K562 (cell line): Measurements from ENCODE around the gene CCDC141. TPM values are rescaled to one million over a fixed set of nuclear protein-coding genes. Genes with fewer than 3 reads are reported as not detected.

Experiments
- ATAC-seq: fragments of 200-7000 bp; cut with Tn5 transposase; 3 replicates; pipeline ENCODE4 v1.9.1; 2020; ENCODE audit warnings: moderate library complexity
- BruUV-seq: library from RNA; stranded (reverse); fragments of 400-500 nt; replicated peaks from 2 replicates; lab custom pipeline; 2021; lab: Mats Ljungman, UMichigan
- CTCF ChIA-PET: fragments of 300-600 bp; formaldehyde crosslinking; extraction: SDS; loops from one replicate; lab custom pipeline; 2021; ENCODE audit warnings: low intra/inter-chr PET ratio; lab: Yijun Ruan, JAX
- POLR2A ChIA-PET: fragments of 300-600, 350-650 bp; sonication (Branson Sonifier 250); formaldehyde crosslinking; extraction: SDS; loops from one replicate; lab custom pipeline; 2021; ENCODE audit warnings: antibody characterized with exemption, inconsistent platforms; lab: Yijun Ruan, JAX
- DNase-seq, 4 experiments: peaks; one replicate each; pipeline versions ENCODE4 v3.0.0 to v3.0.0-alpha.2; 2011 to 2018; ENCODE audit warnings: low spot score in 3 of 4, mixed read lengths in 3 of 4; ENCODE audit errors: extremely low read depth in 1 of 4
- FAIRE-seq: peaks from 2 replicates; lab custom pipeline; 2011; peaks lifted over from hg19 to GRCh38; lab: Jason Lieb, UNC
- H2AFZ ChIP-seq: 2 replicates; pipeline ENCODE4 v1.6.0; 2011; ENCODE audit warnings: low read depth, low read length, control low read depth, inconsistent platforms
- H3K27ac ChIP-seq: fragments of 200-600 bp; 3 replicates; pipeline ENCODE4 v1.8.0; 2011; ENCODE audit warnings: low read depth, mild to moderate bottlenecking, control low read depth, inconsistent platforms, low read length, moderate library complexity, mixed read lengths; ENCODE audit errors: extremely low read depth
- H3K27me3 ChIP-seq, 2 experiments: fragments of 300-600 bp in 1 of 2; 2 replicates in 1 of 2; 3 replicates in 1 of 2; pipeline versions ENCODE4 v1.6.0 to v1.8.0; 2011; ENCODE audit warnings: inconsistent platforms in 2 of 2, low read length in 2 of 2, mild to moderate bottlenecking in 1 of 2, mixed read lengths in 1 of 2, moderate library complexity in 1 of 2; ENCODE audit not compliant: control insufficient read depth in 2 of 2, insufficient read depth in 2 of 2
- H3K36me3 ChIP-seq: fragments of 300-600 bp; 3 replicates; pipeline ENCODE4 v1.8.0; 2011; ENCODE audit warnings: mild to moderate bottlenecking, low read length, inconsistent platforms; ENCODE audit not compliant: control insufficient read depth, insufficient read depth
- H3K4me1 ChIP-seq, 2 experiments: fragments of 200-600 bp in 1 of 2; replicated peaks in 1 of 2; 2 replicates in 1 of 2; 3 replicates in 1 of 2; pipeline versions ENCODE4 v1.5.1 to v1.8.0; 2011; ENCODE audit warnings: inconsistent platforms in 2 of 2, low read length in 2 of 2, mild to moderate bottlenecking in 1 of 2, mixed read lengths in 1 of 2, moderate library complexity in 1 of 2; ENCODE audit not compliant: control insufficient read depth in 2 of 2, insufficient read depth in 2 of 2
- H3K4me2 ChIP-seq: 2 replicates; pipeline ENCODE4 v1.6.1; 2011; ENCODE audit warnings: low read length, control low read depth, inconsistent platforms, mixed read lengths; ENCODE audit not compliant: insufficient read depth
- H3K4me3 ChIP-seq: fragments of 200-600 bp; sonication (generic), shearing (Covaris generic); 2 replicates; pipeline ENCODE4 v1.5.1; 2016; ENCODE audit warnings: control low read depth, inconsistent platforms
- H3K79me2 ChIP-seq: fragments of 200-600 bp; 3 replicates; pipeline ENCODE4 v1.8.0; 2011; ENCODE audit warnings: low read length, inconsistent platforms; ENCODE audit not compliant: control insufficient read depth, insufficient read depth
- H3K9ac ChIP-seq, 2 experiments: 2 replicates each; pipeline versions ENCODE4 v1.6.0 to v1.6.1; 2011; ENCODE audit warnings: low read depth in 2 of 2, low read length in 2 of 2, control low read depth in 1 of 2, inconsistent platforms in 1 of 2, mild to moderate bottlenecking in 1 of 2, mixed read lengths in 1 of 2; ENCODE audit not compliant: insufficient read depth in 1 of 2
- H3K9me1 ChIP-seq: one replicate; pipeline ENCODE4 v1.6.0; 2011; ENCODE audit warnings: inconsistent platforms, mild to moderate bottlenecking, low read length, moderate library complexity; ENCODE audit not compliant: control insufficient read depth, insufficient read depth
- H3K9me3 ChIP-seq: replicated peaks from 2 replicates; pipeline ENCODE4 v1.5.1; 2011; ENCODE audit warnings: low read depth, low read length, inconsistent platforms; ENCODE audit not compliant: control insufficient read depth, insufficient read depth
- H4K20me1 ChIP-seq: replicated peaks from 2 replicates; pipeline ENCODE4 v1.6.1; 2011; ENCODE audit warnings: low read length, inconsistent platforms, mixed read lengths; ENCODE audit not compliant: control insufficient read depth, insufficient read depth
- CBX5 ChIP-seq: IDR thresholded peaks from 2 replicates; pipeline ENCODE4 v1.6.1; 2014; ENCODE audit warnings: low read depth, borderline replicate concordance
- HLTF ChIP-seq: fragments of 450-650 bp; IDR thresholded peaks from 2 replicates; pipeline ENCODE4 v1.6.1; 2016
- KDM2B ChIP-seq: fragments of 250-450 bp; sonication (Bioruptor Pico); IDR thresholded peaks from 2 replicates; pipeline ENCODE4 v1.8.0; 2021; ENCODE audit warnings: mild to moderate bottlenecking, moderate library complexity
- LARP7 ChIP-seq: fragments of 450-650 bp; IDR thresholded peaks from 2 replicates; pipeline ENCODE4 v1.6.1; 2016
- MTA3 ChIP-seq: fragments of 450-650 bp; formaldehyde crosslinking; IDR thresholded peaks from 2 replicates; pipeline ENCODE4 v1.6.1; 2017; ENCODE audit warnings: mild to moderate bottlenecking, borderline replicate concordance
- NR2F6 ChIP-seq: fragments of 450-650 bp; formaldehyde crosslinking; IDR thresholded peaks from 2 replicates; pipeline ENCODE4 v1.4.0; 2020; ENCODE audit warnings: mild to moderate bottlenecking
- PRDM10 ChIP-seq: fragments of 450-650 bp; IDR thresholded peaks from 2 replicates; pipeline ENCODE4 v1.6.1; 2018; ENCODE audit not compliant: partially characterized antibody
- PYGO2 ChIP-seq: fragments of 450-650 bp; IDR thresholded peaks from 2 replicates; pipeline ENCODE4 v1.6.1; 2016; ENCODE audit warnings: mild to moderate bottlenecking, missing genetic modification characterization, moderate library complexity, missing compliant biosample characterization
- RFX7 ChIP-seq: fragments of 250-450 bp; sonication (Bioruptor Pico); IDR thresholded peaks from 2 replicates; pipeline ENCODE4 v1.5.1; 2021; ENCODE audit warnings: mild to moderate bottlenecking
- RNF219 ChIP-seq: fragments of 250-450 bp; sonication (Bioruptor Pico); IDR thresholded peaks from 2 replicates; pipeline ENCODE4 v1.5.0; 2022; ENCODE audit warnings: mild to moderate bottlenecking
- SIX5 ChIP-seq, 2 experiments: IDR thresholded peaks; 2 replicates each; pipeline ENCODE4 v1.6.1; 2011; ENCODE audit warnings: low read length in 2 of 2, borderline replicate concordance in 1 of 2, low read depth in 1 of 2, mild to moderate bottlenecking in 1 of 2, moderate library complexity in 1 of 2; ENCODE audit not compliant: insufficient read depth in 1 of 2
- ZKSCAN3 ChIP-seq: fragments of 250-450 bp; sonication (Bioruptor Pico); IDR thresholded peaks from 2 replicates; pipeline ENCODE4 v1.4.0; 2020
- ZNF24 ChIP-seq: fragments of 450-650 bp; IDR thresholded peaks from 2 replicates; pipeline ENCODE4 v1.6.1; 2016
- ZNF449 ChIP-seq: fragments of 250-450 bp; sonication (Bioruptor Pico); IDR thresholded peaks from 2 replicates; pipeline ENCODE4 v1.8.0; 2022; ENCODE audit warnings: moderate library complexity, mild to moderate bottlenecking, inconsistent platforms
- ZNF75A ChIP-seq: fragments of 450-650 bp; formaldehyde crosslinking; IDR thresholded peaks from 2 replicates; pipeline ENCODE4 v1.4.0; 2020; ENCODE audit warnings: mild to moderate bottlenecking
- WGBS: fragments of 100-300 bp; shearing (Covaris generic); methylation state at CpG from one replicate; pipeline ENCODE4 v1.1.6; 2016; ENCODE audit warnings: low coverage, mixed read lengths; ENCODE audit not compliant: insufficient coverage; ENCODE audit errors: missing lambda C conversion rate; 5-methylcytosine and 5-hydroxymethylcytosine counted together
- in situ Hi-C: fragments of 300-500 bp; cut with MboI; formaldehyde crosslinking; loops from 4 replicates; pipeline ENCODE4 v1.15.0; 2018; ENCODE audit warnings: inconsistent platforms, mixed read lengths
- intact Hi-C: fragments of 100-400 bp; cut with micrococcal nuclease; formaldehyde crosslinking; loops from 2 replicates; pipeline ENCODE4 v1.14.2; 2022
- polyA plus RNA-seq, 8 experiments: library from polyadenylated mRNA; depleted of rRNA in 4 of 8; stranded (reverse) in 5 of 8; unstranded in 3 of 8; fragments of >200 nt; fragmentation: Nextera tagmentation in 2 of 8; fragmentation: Illumina TruSeq in 1 of 8; extraction: Ambion mirVana in 2 of 8; extraction: Trizol in 1 of 8; gene quantifications; 2 replicates each; pipeline versions ENCODE4 v1.2.1 to v1.2.3, GENCODE V29; 2011 to 2014; ENCODE audit warnings: inconsistent platforms in 1 of 8, missing spikeins in 1 of 8
- total RNA-seq, 7 experiments: library from RNA; depleted of rRNA in 6 of 7; stranded (reverse); fragments of >200 nt in 6 of 7; fragmentation: Illumina TruSeq in 2 of 7; extraction: Trizol in 2 of 7; gene quantifications; 2 replicates each; pipeline versions ENCODE4 v1.2.1 to v1.2.3, GENCODE V29; 2011 to 2021; ENCODE audit warnings: low replicate concordance in 1 of 7

Gene CCDC141
- total and polyA plus RNA-seq, 9 of the 15 experiments (the other 6 are each of a cell fraction or from before 2014, with no cell fraction given) = 0.09 TPM; not detected in 8

GRCh38 chr2:178874529-178875240 is 175.3 kb downstream of the CCDC141 start (continued):
- TF ChIP-seq RNF219 (CRISPR knock-in tag) = no peak

- POLR2A ChIA-PET = interaction anchor here (0.7 kb wide), 1 partner anchor 725 kb away, joined by 3 read pairs; no protein-coding TSS in a partner anchor
- Histone ChIP-seq H3K9me3 (no peaks in the 10 kb centered on the region), H3K4me2 (no peak overlapping the region), H3K36me3 (no peaks in the 10 kb centered on the region), H3K79me2 (no peaks in the 10 kb centered on the region), H3K27me3 (no peaks in the 10 kb centered on the region; a peak in 1 of 5 replicates), H3K4me3 (no peak overlapping the region), H3K9me1 (no peaks in the 10 kb centered on the region), H3K9ac (no peak overlapping the region), H4K20me1 (no peaks in the 10 kb centered on the region), H3K4me1 (no peaks in the 10 kb centered on the region), H2AFZ (no peak overlapping the region), H3K27ac (no peak overlapping the region)
- intact Hi-C loops = no loop called here
- CTCF ChIA-PET = no interaction called here
- no TSS peak for BruUV-seq
- FAIRE-seq (no peak), DNase-seq (no peak), ATAC-seq (no peak)
- in situ Hi-C loops = no loop called here
- 0% methylated on average over 3 of the region's 3 CpGs for WGBS
- no peak for TF ChIP-seq LARP7
- TF ChIP-seq HLTF = no peak
- no peak for TF ChIP-seq ZKSCAN3
- no peak for TF ChIP-seq NR2F6 (CRISPR knock-in tag)
- no peak for TF ChIP-seq SIX5 (IDR thresholded peaks at IDR 0.05; ENCODE audit: borderline replicate concordance in 1 of 2, insufficient read depth in 1 of 2, low read depth in 1 of 2, low read length in 2 of 2)
- TF ChIP-seq CBX5 = no peak
- no peak for TF ChIP-seq ZNF75A (CRISPR knock-in tag)
- TF ChIP-seq PYGO2 (tag) = no peak
- TF ChIP-seq PRDM10 = no peak
- TF ChIP-seq ZNF449 (CRISPR knock-in tag) = no peak
- no peak for TF ChIP-seq KDM2B (CRISPR knock-in tag)
- TF ChIP-seq ZNF24 = no peak
- no peak for TF ChIP-seq MTA3
- no peak for TF ChIP-seq RFX7 (CRISPR knock-in tag)
Observed at GRCh38 chr2:178873912-178874311, 176.0 kb downstream of the CCDC141 start.
